Ectodermal cell (in vitro differentiated cells): ENCODE measurements around the gene STAC2.

Source experiments
- H3K27ac ChIP-seq: 2 replicates; pipeline ENCODE4 v1.7.0; 2013; ENCODE audit warnings: mild to moderate bottlenecking, low read depth, low read length; ENCODE audit not compliant: insufficient read depth, poor library complexity, severe bottlenecking
- H3K27me3 ChIP-seq: 2 replicates; pipeline ENCODE4 v1.7.0; 2013; ENCODE audit warnings: mild to moderate bottlenecking, low read length; ENCODE audit not compliant: insufficient read depth, control insufficient read depth, poor library complexity, severe bottlenecking
- H3K36me3 ChIP-seq: one replicate; pipeline ENCODE4 v1.7.0; 2013; ENCODE audit warnings: low read length; ENCODE audit not compliant: control insufficient read depth, insufficient read depth
- H3K4me1 ChIP-seq: one replicate; pipeline ENCODE4 v1.7.0; 2013; ENCODE audit warnings: low read length; ENCODE audit not compliant: control insufficient read depth, insufficient read depth
- H3K4me3 ChIP-seq: 2 replicates; pipeline ENCODE4 v1.7.0; 2013; ENCODE audit warnings: low read depth, low read length, control low read depth; ENCODE audit not compliant: insufficient read depth
- H3K9me3 ChIP-seq: 2 replicates; pipeline ENCODE4 v1.7.0; 2013; ENCODE audit warnings: mild to moderate bottlenecking, low read length, moderate library complexity; ENCODE audit not compliant: control insufficient read depth
- WGBS, 2 experiments: methylation state at CpG; one replicate each; pipeline ENCODE4 v1.1.7; 2013; ENCODE audit warnings: missing lambda C conversion rate in 2 of 2; 5-methylcytosine and 5-hydroxymethylcytosine counted together

STAC2 gene

DNA sequence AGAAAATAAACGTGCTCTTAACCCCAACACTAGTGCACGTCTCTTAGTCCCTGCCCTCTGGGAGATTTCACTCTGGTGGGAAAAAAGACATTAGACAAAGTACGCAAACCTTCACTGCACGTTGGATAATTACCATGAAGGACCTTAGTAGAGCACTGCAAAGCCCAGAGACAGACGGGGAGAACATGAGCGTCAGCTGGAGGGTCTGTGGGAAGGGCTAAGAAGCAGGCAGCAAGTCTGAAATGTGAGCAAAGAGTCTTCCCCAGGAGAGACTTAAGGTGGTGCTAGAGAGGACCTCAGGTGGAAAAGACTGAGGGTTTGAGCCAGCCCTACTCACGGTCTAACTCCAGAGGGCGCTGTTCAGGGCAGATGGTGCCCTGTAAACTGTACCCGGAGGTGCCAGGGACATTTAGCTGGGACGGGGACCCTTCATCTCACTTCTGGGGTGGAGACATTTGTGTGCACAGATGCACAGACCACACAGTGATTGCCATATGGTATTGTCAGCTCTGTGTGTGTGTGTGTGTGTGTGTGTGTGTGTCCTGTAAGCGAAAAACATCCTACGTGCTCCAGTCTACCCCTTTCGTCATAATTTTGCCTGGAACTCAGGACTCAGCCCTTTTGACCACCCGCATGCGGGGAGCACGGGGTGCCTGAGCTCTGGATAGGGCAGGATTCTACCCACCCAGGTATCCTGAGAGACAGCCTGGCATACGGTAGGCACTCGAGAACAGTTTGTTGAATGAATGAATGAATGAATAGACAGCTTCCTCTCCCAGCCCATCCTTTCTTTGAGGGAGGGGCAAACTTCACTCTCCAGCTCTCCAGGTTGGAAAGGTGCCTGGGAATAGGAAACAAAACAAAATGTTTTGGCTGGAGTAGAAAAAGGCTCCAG is 10.1 kb upstream of the STAC2 start:
- no peaks in the 10 kb centered on the region for H3K27me3 ChIP-seq
- no peak overlapping the region for H3K4me3 ChIP-seq
- no peaks in the 10 kb centered on the region for H3K36me3 ChIP-seq
- 53 to 54% methylated on average over 18 of the region's 18 CpGs for whole genome bisulfite sequencing, 2 experiments
- H3K27ac ChIP-seq, result no peak overlapping the region
- peaks cover 12% of the 10 kb centered on the region for H3K4me1 ChIP-seq
- H3K9me3 ChIP-seq, result no peaks in the 10 kb centered on the region

GRCh38 chr17:39231591-39232551 is 6.1 kb upstream of the STAC2 start:
- H3K4me3 ChIP-seq, result no peak overlapping the region
- no peaks in the 10 kb centered on the region for H3K27me3 ChIP-seq
- no peaks in the 10 kb centered on the region for H3K9me3 ChIP-seq
- H3K27ac ChIP-seq, result no peak overlapping the region
- WGBS, 2 experiments, result 24 to 28% methylated on average over 22 of the region's 22 CpGs
- no peaks in the 10 kb centered on the region for H3K36me3 ChIP-seq
- H3K4me1 ChIP-seq, result peaks cover 12% of the 10 kb centered on the region

GRCh38 chr17:39231091-39231561 is 5.4 kb upstream of the STAC2 start:
- Histone ChIP-seq H3K27ac (no peak overlapping the region), H3K4me3 (no peak overlapping the region), H3K4me1 (peaks cover 12% of the 10 kb centered on the region), H3K27me3 (peaks cover 4% of the 10 kb centered on the region), H3K9me3 (no peaks in the 10 kb centered on the region), H3K36me3 (no peaks in the 10 kb centered on the region)
- WGBS, 2 experiments, result 77 to 80% methylated on average over 8 of the region's 10 CpGs

DNA sequence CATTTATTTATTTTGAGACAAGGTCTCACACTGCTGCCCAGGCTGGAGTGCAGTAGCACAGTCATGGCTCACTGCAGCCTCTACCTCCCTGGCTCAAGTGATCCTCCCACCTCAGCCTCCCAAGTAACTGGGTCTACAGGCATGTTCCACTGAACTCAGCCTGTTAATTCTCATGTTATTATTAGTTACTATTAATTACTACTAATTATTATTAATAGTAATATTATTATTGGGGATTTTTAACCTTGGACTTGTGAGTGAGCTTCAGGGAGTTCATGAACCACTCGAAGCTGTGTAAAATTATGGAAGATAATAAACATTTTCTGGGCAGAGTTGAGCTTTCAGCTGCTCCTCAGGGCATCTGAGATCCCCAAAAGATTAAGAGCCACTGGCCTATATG is 4.6 kb upstream of the STAC2 start:
- Histone ChIP-seq H3K9me3 (no peaks in the 10 kb centered on the region), H3K4me1 (peaks cover 12% of the 10 kb centered on the region), H3K27ac (no peak overlapping the region), H3K27me3 (peaks cover 11% of the 10 kb centered on the region), H3K4me3 (no peak overlapping the region), H3K36me3 (no peaks in the 10 kb centered on the region)
- WGBS, 2 experiments, result 94 to 95% methylated on average over 1 of the region's 1 CpG

GRCh38 chr17:39229274-39229913 is 3.6 kb upstream of the STAC2 start:
- Histone ChIP-seq H3K4me1 (peaks cover 19% of the 10 kb centered on the region), H3K9me3 (no peaks in the 10 kb centered on the region), H3K27me3 (peaks cover 21% of the 10 kb centered on the region), H3K36me3 (no peaks in the 10 kb centered on the region), H3K4me3 (no peak overlapping the region), H3K27ac (no peak overlapping the region)
- 76 to 84% methylated on average over 11 of the region's 11 CpGs for WGBS, 2 experiments

DNA sequence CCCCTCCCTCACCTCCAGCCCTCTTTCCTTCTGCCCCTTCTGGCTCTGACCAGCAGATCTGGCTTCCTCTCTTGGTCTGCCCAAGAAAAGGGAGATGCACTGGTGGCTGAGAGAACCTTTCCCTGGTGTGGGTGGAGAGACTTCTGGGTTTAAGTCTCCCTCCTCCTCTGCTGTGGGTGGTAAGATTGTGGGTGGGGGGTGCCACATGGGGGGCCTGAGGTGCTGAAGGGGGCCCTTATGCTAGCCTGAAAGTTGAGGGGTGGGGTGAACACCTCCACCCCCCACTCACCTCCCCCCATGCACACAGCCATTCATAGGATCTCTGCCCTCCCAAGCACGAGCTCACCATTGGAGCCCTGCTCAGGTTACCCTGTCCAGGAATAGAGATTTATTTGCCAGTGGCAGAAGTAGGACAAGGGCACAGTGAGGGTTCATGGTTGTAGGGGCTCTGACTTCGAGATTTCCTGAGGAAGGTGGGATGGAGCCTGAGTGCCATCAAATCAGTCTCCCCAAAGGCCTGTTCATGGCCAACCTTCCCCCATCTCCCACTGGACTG is 1.7 kb upstream of the STAC2 start:
- Histone ChIP-seq H3K27me3 (peaks cover 41% of the 10 kb centered on the region), H3K36me3 (no peaks in the 10 kb centered on the region), H3K4me3 (no peak overlapping the region), H3K27ac (no peak overlapping the region), H3K4me1 (peaks cover 21% of the 10 kb centered on the region), H3K9me3 (no peaks in the 10 kb centered on the region)
- 87 to 89% methylated on average over 2 of the region's 2 CpGs for WGBS, 2 experiments

DNA sequence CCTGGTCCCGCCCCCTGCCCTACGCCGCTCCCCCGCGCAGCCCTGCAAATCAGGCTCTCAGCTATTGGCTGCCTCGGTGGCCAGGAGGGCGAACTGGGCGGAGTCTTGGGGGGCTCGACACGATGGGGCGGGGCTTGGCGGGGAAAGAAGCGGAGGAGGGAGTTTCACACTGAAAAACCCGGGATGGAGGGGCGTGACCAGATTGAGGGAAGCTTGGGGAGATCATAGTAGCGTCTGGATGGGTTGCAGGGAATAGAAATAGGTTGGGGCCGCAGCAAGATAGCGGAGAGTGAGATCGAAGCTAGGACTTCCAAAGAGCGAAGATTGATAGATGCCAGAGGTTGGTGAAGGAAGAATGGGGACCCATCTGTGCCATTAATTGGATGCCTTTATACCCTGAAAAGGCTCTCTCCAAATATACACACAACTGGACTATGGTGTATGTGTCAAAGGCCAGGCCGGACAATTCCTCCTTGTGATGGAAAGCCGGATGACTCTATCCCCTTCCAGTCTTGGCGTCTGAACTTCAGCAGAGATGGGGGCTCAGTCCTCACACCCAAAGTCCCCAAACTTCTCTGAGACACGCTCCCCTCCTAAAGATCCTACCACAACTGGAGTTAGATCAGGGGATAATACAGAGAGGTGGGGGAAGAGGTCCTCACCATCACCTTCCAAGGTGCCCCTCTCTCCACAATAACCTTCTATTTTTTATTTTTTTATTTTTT is 376 bp upstream of the STAC2 start:
- WGBS, 2 experiments, result 18 to 19% methylated on average over 24 of the region's 24 CpGs
- Histone ChIP-seq H3K4me3 (peak overlapping the region; percentile 16), H3K27me3 (peaks cover 53% of the 10 kb centered on the region), H3K27ac (no peak overlapping the region), H3K9me3 (no peaks in the 10 kb centered on the region), H3K36me3 (no peaks in the 10 kb centered on the region), H3K4me1 (peaks cover 12% of the 10 kb centered on the region)

GRCh38 chr17:39224778-39225307 is 902 bp downstream of the STAC2 start:
- Histone ChIP-seq H3K36me3 (no peaks in the 10 kb centered on the region), H3K27ac (no peak overlapping the region), H3K4me1 (peaks cover 9% of the 10 kb centered on the region), H3K9me3 (no peaks in the 10 kb centered on the region), H3K4me3 (no peak overlapping the region), H3K27me3 (peaks cover 56% of the 10 kb centered on the region)
- 3% methylated on average over 68 of the region's 68 CpGs for WGBS, 2 experiments
